ENCODE measurements around the gene CD6.

GRCh38 chr11:60945295-60945667, 26.2 kb upstream of the CD6 start:
- TF ChIP-seq CTCF (IDR thresholded peaks at IDR 0.05 in 8 of 11, conservative IDR thresholded peaks at IDR 0.05 in 3 of 11) (no peak), POLR2AphosphoS5 (IDR thresholded peaks at IDR 0.05) (no peak), POLR2A (IDR thresholded peaks at IDR 0.05) (no peak)
